ENCODE results near the gene BCAS3.
"Not testable (repeated sequence)": the region's sequence is repeated elsewhere in the genome, so short reads cannot be mapped to it uniquely, and the experiment has no call there.

- TF ChIP-seq CTCF (IDR thresholded peaks at IDR 0.05); EZH2 (IDR thresholded peaks at IDR 0.05; ENCODE audit: borderline replicate concordance, insufficient read depth, low read depth, low read length, poor library complexity, severe bottlenecking): not testable (repeated sequence)
These were observed 752.2 kb downstream of the BCAS3 start for GRCh38 chr17:61429831-61430230.
